AG09309 (cell line): ENCODE results near the gene ETNK1.
A peak's percentile ranks its signal among the peaks of the same experiment; 100 is the strongest.

Experiments
- DNase-seq: peaks from one replicate; pipeline ENCODE4 v3.0.0-alpha.2; 2010; ENCODE audit warnings: low read depth
- H3K4me3 ChIP-seq: 2 replicates; pipeline ENCODE4 v1.5.1; 2011; ENCODE audit warnings: mild to moderate bottlenecking, low read depth, low read length, moderate library complexity; ENCODE audit not compliant: control insufficient read depth
- CTCF ChIP-seq: IDR thresholded peaks from 2 replicates; pipeline ENCODE4 v1.5.1; 2011; ENCODE audit warnings: mild to moderate bottlenecking, low read depth, low read length, inconsistent platforms; ENCODE audit not compliant: insufficient read depth, control insufficient read depth; ENCODE audit errors: missing control alignments

Gene ETNK1

DNA sequence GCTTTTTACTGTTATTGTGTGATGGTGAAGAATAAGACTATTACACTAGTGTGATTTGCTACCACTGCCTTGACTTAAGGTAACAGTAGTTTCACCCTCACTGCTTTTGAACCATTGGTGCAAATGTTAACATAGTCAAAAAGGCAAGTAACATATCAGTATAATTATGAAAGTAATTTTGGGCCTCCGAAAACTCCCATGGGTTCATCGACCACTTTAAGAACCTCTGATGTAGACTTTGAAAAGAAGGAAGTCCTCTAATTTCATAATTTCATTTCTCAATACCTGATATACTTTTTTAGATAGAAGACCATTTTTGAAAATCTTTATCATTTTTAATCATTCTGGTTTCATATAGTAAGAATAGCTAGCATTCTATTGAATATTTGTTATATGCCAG lies 57.7 kb downstream of the ETNK1 start:
- TF ChIP-seq CTCF = no peak
- H3K4me3 ChIP-seq = no peak overlapping the region
- no peak for DNase-seq

DNA sequence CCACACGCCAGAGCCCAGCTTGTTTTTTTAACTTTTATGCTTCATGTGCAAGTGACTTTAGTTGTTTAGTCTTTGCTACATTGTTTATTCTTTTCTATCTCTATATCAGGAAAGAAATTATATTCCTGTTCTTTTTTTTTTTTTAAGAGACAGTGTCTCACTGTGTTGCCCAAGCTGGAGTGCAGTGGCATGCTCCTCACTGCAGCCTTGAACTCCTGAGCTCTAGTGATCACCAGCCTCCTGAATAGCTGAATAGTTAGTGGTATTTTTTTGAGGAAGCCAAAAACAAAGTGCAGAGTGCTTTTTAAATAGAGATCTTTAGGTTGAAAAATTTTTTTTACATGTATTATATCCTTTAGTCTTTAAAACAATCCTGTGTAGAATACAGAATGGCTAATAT lies 58.2 kb downstream of the ETNK1 start:
- DNase-seq = no peak
- no peak for TF ChIP-seq CTCF
- H3K4me3 ChIP-seq = no peak overlapping the region

DNA sequence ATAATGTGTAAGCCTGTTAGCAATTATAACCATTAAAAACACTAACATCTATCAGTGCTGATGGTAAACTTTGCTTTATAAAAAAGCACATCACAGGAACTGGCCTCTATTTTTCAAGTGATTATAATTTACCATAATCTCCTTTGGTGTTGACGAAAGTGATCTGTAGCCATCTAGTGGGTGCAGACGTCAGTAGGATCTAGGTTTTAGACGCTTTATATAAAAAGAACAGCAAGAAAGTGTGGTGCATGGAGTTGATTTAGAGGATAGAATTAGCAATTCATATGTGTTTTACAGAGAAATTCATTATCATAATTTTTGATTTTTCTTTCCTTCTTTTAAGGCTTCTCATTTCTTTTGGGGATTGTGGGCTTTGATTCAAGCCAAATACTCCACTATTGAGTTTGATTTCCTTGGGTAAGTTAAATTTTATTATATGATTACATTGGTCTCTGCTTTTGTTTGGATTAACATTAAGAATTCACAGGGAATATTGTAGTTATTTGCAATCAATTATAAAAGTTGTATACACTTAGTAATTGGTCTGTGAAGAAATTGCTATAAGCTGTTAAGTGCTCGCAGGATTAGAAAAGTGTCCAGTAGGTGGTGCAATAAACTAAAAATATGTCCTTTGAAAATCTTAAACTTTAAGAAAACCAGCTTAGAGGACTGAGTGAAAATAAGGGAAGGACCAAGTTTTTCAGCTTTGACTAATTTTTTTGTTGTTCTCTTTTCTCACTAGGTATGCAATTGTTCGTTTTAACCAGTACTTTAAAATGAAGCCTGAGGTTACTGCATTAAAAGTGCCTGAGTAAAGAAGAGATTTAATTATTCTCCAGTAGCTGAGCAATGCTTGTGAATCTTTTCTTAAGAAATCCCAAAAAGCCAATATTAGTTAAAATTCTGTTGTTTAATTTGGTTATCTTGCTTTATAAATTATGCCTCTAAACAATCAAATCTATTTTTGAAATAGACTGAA lies 59.5 kb downstream of the ETNK1 start:
- DNase-seq = no peak

GRCh38 chr12:22686193-22686592 lies 61.2 kb downstream of the ETNK1 start:
- H3K4me3 ChIP-seq = no peak overlapping the region
- no peak for DNase-seq
- no peak for TF ChIP-seq CTCF

More for the DNA sequence above, 59.5 kb downstream of the ETNK1 start:
- H3K4me3 ChIP-seq = no peak overlapping the region
- TF ChIP-seq CTCF = peak; percentile 53

DNA sequence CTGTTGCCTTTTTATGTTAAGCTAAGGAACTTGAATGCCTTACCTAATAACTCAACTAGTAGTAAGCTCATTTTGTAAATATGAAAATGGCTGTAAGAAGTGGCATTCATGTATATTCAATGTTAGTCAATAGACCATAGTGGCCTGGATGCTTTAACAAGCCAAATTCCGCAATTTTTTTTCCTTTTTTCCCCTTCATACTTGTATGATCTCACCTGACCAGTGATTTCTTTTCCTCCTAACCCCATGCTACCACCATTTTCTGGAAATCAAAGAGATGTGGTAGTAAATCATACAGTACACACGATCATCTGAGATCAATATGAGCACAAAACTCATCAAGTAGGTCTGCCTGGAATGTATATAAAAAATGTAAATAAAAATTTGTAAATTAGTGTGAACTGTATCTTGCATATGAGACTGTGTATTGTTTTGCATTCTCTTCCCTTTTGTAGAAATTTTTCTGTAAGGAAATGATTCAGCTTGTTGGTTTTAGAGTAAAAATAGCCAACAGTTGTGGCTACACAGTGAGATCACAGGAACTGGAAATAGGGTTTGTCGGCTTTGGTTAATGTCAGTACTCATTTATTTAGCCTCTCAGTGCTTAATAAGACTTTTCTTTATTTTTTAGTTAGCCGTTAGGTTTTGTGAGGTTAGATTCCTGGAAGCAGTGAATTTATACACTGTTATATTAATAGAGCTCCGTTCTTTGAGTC lies 62.5 kb downstream of the ETNK1 start:
- peak; percentile 38 for DNase-seq
- no peak overlapping the region for H3K4me3 ChIP-seq

More for the DNA sequence above, 62.5 kb downstream of the ETNK1 start:
- no peak for TF ChIP-seq CTCF
